Measurements from ENCODE around the gene NLGN2. TPM values are rescaled to one million over a fixed set of nuclear protein-coding genes. Genes with fewer than 3 reads are reported as not detected.
A peak's percentile ranks its signal among the peaks of the same experiment; 100 is the strongest.

Gene NLGN2
- total and polyA plus RNA-seq, 2 of the 8 experiments (the other 6 are each of a cell fraction or from before 2014, with no cell fraction given): 21.2 to 62.8 TPM

DNA sequence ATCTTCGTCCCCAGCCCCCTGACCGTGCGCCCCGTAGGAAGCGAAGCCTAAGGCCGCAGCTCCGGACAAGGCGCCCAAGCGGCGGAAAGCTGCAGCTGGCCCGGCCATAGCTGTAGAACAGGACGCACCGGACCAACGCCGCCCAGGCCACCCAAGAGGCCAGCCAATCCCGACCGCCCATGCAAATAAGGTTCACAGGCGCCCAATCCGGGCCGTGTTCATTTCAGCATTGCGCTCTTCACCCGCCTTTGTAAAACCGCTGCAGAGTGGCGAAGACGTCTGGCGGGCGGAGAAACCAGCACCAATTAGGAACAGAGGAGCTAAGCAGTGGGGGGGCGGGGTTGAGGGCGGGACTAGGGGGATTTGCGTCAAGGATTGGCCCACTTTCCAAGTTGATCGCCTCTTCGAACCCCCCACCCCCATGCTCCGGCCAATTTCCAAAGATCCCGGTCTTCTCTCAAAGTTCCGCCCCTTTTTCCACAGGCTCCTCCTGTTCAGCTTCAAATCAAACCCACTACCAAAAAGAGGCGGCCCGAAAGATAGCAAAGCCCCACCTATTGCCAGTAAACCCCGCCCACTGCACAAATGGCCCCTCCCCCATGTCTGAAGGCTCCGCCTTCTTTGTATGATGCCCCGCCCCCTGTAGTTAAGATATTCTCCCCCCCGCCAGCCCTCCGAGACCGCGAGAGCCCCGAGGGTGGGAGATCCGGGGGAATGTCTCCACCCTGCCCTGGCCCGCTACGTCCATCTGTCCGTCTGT, 3.5 kb upstream of the NLGN2 start, which contains the start of gene TMEM256:
Gene TMEM256, minus strand, starts transcription at position 121 of the 760 bp plus-strand sequence. Its CDS starts 13 bp downstream, at position 108.
- peaks cover 0 to 15% (median 11%) of the 10 kb centered on the region in 4 experiments; a peak in 5 of 7 replicates for H3K4me1 ChIP-seq (replicated peaks in 1 of 4; ENCODE audit: control insufficient read depth in 3 of 4, insufficient read depth in 4 of 4, low read length in 3 of 4)
- H2BK5ac ChIP-seq (ENCODE audit: low read depth, low read length): peak within 1 kb of the TSS; percentile 76
- H3K18ac ChIP-seq (ENCODE audit: extremely low read depth, low read length): peak within 1 kb of the TSS; percentile 96
- H3K27ac ChIP-seq (ENCODE audit: low read depth, low read length): peak within 1 kb of the TSS; percentile 81; the same call in 1 of the 2 replicates
- no peak within 1 kb of the TSS for H2BK120ac ChIP-seq (replicated peaks; ENCODE audit: low read depth, low read length)
- H2AFZ ChIP-seq (ENCODE audit: low read length): no peak within 1 kb of the TSS
- H3K79me1 ChIP-seq (ENCODE audit: low read depth, low read length): peaks cover 5% of the 10 kb centered on the region
- H3K79me2 ChIP-seq (ENCODE audit: control insufficient read depth in 1 of 2, insufficient read depth in 2 of 2, low read length in 2 of 2): peaks cover 0 to 8% of the 10 kb centered on the region in 2 experiments; a peak in 1 of 4 replicates
- no peak within 1 kb of the TSS for H3K23ac ChIP-seq (ENCODE audit: insufficient read length)
- ChIA-PET POLR2A (ENCODE audit: partially characterized antibody) (interaction anchor here (0.7 to 8.2 kb wide), 25 partner anchors 10 to 190 kb away, joined by 3 to 66 read pairs (median 4); partner anchors contain the start of genes ACAP1, CHRNB1, FGF11 and KCTD11), CTCF (ENCODE audit: partially characterized antibody) (interaction anchor here (0.8 to 3.5 kb wide), 10 partner anchors 9 to 157 kb away, joined by 3 to 26 read pairs (median 5); partner anchors contain the start of genes TMEM102, TMEM95 and TNK1)
- H4K8ac ChIP-seq (ENCODE audit: extremely low read depth, insufficient read depth, low read length): no peak within 1 kb of the TSS; the same call in 1 of the 2 replicates
- no peaks in the 10 kb centered on the region for H3K9me3 ChIP-seq (ENCODE audit: insufficient read depth in 2 of 2, low read depth in 1 of 2, low read length in 1 of 2)
- H3K23me2 ChIP-seq (ENCODE audit: low read depth, low read length): peaks cover 15% of the 10 kb centered on the region; the same call in 1 of the 2 replicates
- H3K4me2 ChIP-seq (ENCODE audit: insufficient read depth in 1 of 2, low read depth in 2 of 2, low read length in 2 of 2): peak within 1 kb of the TSS; percentile 90 to 97
- H3K27me3 ChIP-seq (replicated peaks in 1 of 4; ENCODE audit: control insufficient read depth in 3 of 4, extremely low read depth in 1 of 4, insufficient read depth in 3 of 4, low read length in 3 of 4): no peaks in the 10 kb centered on the region; a peak in 1 of 7 replicates
- peak; percentile 96 to 99 for DNase-seq (ENCODE audit: low read depth in 1 of 2, low spot score in 2 of 2)
- H2BK12ac ChIP-seq (ENCODE audit: low read depth, low read length): no peak within 1 kb of the TSS
- WGBS, 2 experiments (ENCODE audit: extremely low coverage in 1 of 2, insufficient coverage in 1 of 2, insufficient read length in 1 of 2, insufficient replicate concordance in 2 of 2, low coverage in 1 of 2, low lambda C conversion rate in 2 of 2, missing lambda C conversion rate in 1 of 2): 2% methylated on average over 40 of the region's 49 CpGs; no CpG with 5 or more reads in 1 of the 2 experiments
- peaks cover 0 to 10% (median 4%) of the 10 kb centered on the region in 4 experiments; a peak in 5 of 8 replicates for H3K36me3 ChIP-seq (ENCODE audit: control insufficient read depth in 2 of 4, insufficient read depth in 4 of 4, low read length in 3 of 4)
- peak within 1 kb of the TSS; percentile 91 for H3K56ac ChIP-seq (replicated peaks; ENCODE audit: insufficient read length, low read depth, low read length)
- peak within 1 kb of the TSS; percentile 75; the same call in 1 of the 2 replicates for H2AK5ac ChIP-seq (ENCODE audit: low read depth, low read length)
- peak within 1 kb of the TSS; percentile 72 to 94 (median 81) for H3K4me3 ChIP-seq (ENCODE audit: extremely low read depth in 1 of 4, insufficient read depth in 2 of 4, low read depth in 3 of 4, low read length in 4 of 4)
- peak within 1 kb of the TSS; percentile 21 for H3K14ac ChIP-seq (ENCODE audit: insufficient read length)
- H2BK15ac ChIP-seq (ENCODE audit: low read length): no peak within 1 kb of the TSS
- H2BK20ac ChIP-seq (ENCODE audit: low read length): no peak within 1 kb of the TSS
- FAIRE-seq: peak; percentile 95
- H4K5ac ChIP-seq (ENCODE audit: insufficient read length, low read depth, low read length): peak within 1 kb of the TSS; percentile 79
- H4K20me1 ChIP-seq (replicated peaks in 1 of 2; ENCODE audit: control insufficient read depth in 1 of 2, insufficient read depth in 2 of 2, low read length in 2 of 2): peaks cover 0 to 8% of the 10 kb centered on the region in 2 experiments
- no peak within 1 kb of the TSS for H4K91ac ChIP-seq (replicated peaks; ENCODE audit: insufficient read length, low read length)
- H3K4ac ChIP-seq (replicated peaks; ENCODE audit: insufficient read length, low read depth, low read length): peak within 1 kb of the TSS; percentile 5
- peak within 1 kb of the TSS; percentile 34 to 61 (median 47) for H3K9ac ChIP-seq (replicated peaks in 1 of 4; ENCODE audit: extremely low read depth in 1 of 4, low read depth in 3 of 4, low read length in 3 of 4)
- TF ChIP-seq RAD21 (IDR thresholded peaks at IDR 0.05 in 1 of 2, conservative IDR thresholded peaks at IDR 0.05 in 1 of 2; ENCODE audit: low read depth in 2 of 2, low read length in 2 of 2) (no peak), ASH2L (IDR thresholded peaks at IDR 0.05; ENCODE audit: low read length) (peak; percentile 3), RFX5 (IDR thresholded peaks at IDR 0.05; ENCODE audit: borderline replicate concordance, low read depth, low read length) (no peak), SP4 (IDR thresholded peaks at IDR 0.05; ENCODE audit: low read length) (peak; percentile 78; the same call in 1 of the 2 replicates), ZNF274 (IDR thresholded peaks at IDR 0.05; ENCODE audit: borderline replicate concordance, extremely low read depth, low read length) (no peak), MAFK (IDR thresholded peaks at IDR 0.05; ENCODE audit: low read depth, low read length) (no peak), SP1 (IDR thresholded peaks at IDR 0.05; ENCODE audit: low read depth, low read length) (peak; percentile 94), YY1 (IDR thresholded peaks at IDR 0.05; ENCODE audit: low read depth, low read length) (peak; percentile 85)
